Astrocyte of the spinal cord (primary cell): ENCODE data around the gene ALOX12B.

ENCODE experiments used
- DNase-seq: peaks from one replicate; pipeline ENCODE4 v3.0.0; 2011; ENCODE audit warnings: low read depth, low spot score
- H3K4me3 ChIP-seq: 2 replicates; pipeline ENCODE4 v1.5.1; 2011; ENCODE audit warnings: low read depth, mild to moderate bottlenecking, low read length, moderate library complexity
- CTCF ChIP-seq: IDR thresholded peaks from 2 replicates; pipeline ENCODE4 v1.5.1; 2012; ENCODE audit warnings: low read depth, mild to moderate bottlenecking, low read length, inconsistent platforms
- in situ Hi-C: cut with HindIII; loops from 2 replicates; pipeline ENCODE4 v1.10.0; 2017; ENCODE audit warnings: low sequenced_read_pairs

ALOX12B gene

GRCh38 chr17:8051831-8052230 lies 35.7 kb downstream of the ALOX12B start:
- no peak overlapping the region for H3K4me3 ChIP-seq
- DNase-seq, result no peak
- no peak for TF ChIP-seq CTCF
- in situ Hi-C loops, result loop anchor here (10.0 kb wide), 1 partner anchor 63 kb away; the partner anchor contains the start of gene ALOXE3

GRCh38 chr17:8048736-8049135 lies 38.8 kb downstream of the ALOX12B start:
- no peak for TF ChIP-seq CTCF
- in situ Hi-C loops, result no loop called here

GRCh38 chr17:8048236-8048635 lies 39.3 kb downstream of the ALOX12B start:
- DNase-seq, result no peak
- no peak for TF ChIP-seq CTCF
- in situ Hi-C loops, result no loop called here
- H3K4me3 ChIP-seq, result no peak overlapping the region

More at GRCh38 chr17:8048736-8049135, 38.8 kb downstream of the ALOX12B start:
- no peak for DNase-seq
- H3K4me3 ChIP-seq, result no peak overlapping the region

GRCh38 chr17:8047769-8048110 lies 39.8 kb downstream of the ALOX12B start:
- in situ Hi-C loops, result no loop called here
- no peak for TF ChIP-seq CTCF
- H3K4me3 ChIP-seq, result no peak overlapping the region
- DNase-seq, result no peak

GRCh38 chr17:8046929-8047768 lies 40.4 kb downstream of the ALOX12B start:
- no peak for DNase-seq
- H3K4me3 ChIP-seq, result no peak overlapping the region
- no peak for TF ChIP-seq CTCF
- in situ Hi-C loops, result no loop called here

GRCh38 chr17:8046306-8046928 lies 41.1 kb downstream of the ALOX12B start:
- no peak for TF ChIP-seq CTCF
- in situ Hi-C loops, result no loop called here
- H3K4me3 ChIP-seq, result no peak overlapping the region
- no peak for DNase-seq
